ENCODE results near the gene CAMK2D.

Gene CAMK2D

DNA sequence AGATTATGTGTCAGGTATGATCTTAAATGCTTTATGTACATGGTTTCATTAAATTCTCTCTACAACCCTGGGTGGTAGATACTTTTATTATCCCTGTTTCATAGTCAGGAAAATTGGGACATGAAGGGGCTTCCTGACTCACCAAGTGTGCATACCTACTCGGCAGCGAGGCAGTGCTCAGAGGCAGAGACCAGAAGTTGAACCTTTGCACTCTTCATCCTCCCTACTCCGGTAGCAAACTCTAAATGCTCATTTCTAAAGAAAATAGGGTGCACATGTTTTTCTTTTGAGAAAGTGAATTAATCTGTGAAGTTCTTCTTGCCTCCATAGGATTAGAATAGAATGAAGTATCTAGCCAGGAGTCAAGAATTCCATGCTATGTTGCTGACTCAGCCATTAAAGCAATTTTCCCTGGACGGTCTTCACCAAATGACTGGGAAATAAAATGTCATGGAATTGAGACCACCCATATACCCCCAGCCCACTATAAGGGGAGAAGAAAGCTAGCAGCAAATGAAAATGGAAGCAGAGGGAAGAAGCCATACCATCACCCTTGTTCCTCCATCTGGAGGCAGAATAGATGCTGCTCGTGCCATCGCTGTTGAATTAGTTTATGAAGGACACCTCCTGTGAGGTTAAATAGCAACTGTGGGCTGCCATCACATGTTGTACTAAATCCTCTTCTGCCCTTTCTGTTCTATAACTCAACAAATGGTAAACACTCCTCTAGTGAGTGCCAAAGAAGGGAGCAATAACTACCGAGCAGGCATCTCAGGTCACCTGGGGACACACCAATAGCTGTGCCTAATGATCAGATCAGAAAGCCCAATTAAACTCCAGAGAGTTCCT, 355.4 kb downstream of the CAMK2D start:
- TF ChIP-seq, protein P1, sequence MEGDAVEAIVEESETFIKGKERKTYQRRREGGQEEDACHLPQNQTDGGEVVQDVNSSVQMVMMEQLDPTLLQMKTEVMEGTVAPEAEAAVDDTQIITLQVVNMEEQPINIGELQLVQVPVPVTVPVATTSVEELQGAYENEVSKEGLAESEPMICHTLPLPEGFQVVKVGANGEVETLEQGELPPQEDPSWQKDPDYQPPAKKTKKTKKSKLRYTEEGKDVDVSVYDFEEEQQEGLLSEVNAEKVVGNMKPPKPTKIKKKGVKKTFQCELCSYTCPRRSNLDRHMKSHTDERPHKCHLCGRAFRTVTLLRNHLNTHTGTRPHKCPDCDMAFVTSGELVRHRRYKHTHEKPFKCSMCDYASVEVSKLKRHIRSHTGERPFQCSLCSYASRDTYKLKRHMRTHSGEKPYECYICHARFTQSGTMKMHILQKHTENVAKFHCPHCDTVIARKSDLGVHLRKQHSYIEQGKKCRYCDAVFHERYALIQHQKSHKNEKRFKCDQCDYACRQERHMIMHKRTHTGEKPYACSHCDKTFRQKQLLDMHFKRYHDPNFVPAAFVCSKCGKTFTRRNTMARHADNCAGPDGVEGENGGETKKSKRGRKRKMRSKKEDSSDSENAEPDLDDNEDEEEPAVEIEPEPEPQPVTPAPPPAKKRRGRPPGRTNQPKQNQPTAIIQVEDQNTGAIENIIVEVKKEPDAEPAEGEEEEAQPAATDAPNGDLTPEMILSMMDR (IDR thresholded peaks at IDR 0.05; ENCODE audit: low read length) = no peak
- TF ChIP-seq EZH2 (optimal IDR thresholded peaks at IDR 0.05; ENCODE audit: low read depth, low read length) (no peak), EZH2phosphoT487 (IDR thresholded peaks at IDR 0.05; ENCODE audit: low read length) (no peak)
- Histone ChIP-seq H3K9me2 (replicated peaks; ENCODE audit: insufficient read depth, low read length) (no peaks in the 10 kb centered on the region), H3K36me3 (replicated peaks; ENCODE audit: insufficient read depth, low read length) (no peaks in the 10 kb centered on the region), H3K4me2 (ENCODE audit: low read depth, low read length) (no peak overlapping the region), H3K27ac (ENCODE audit: low read length) (no peak overlapping the region), H2AFZ (ENCODE audit: low read length) (no peak overlapping the region), H3K27me3 (replicated peaks; ENCODE audit: insufficient read depth, low read length) (no peaks in the 10 kb centered on the region), H3K4me1 (ENCODE audit: low read length) (peaks cover 8% of the 10 kb centered on the region), H3K4me3 (ENCODE audit: low read length) (no peak overlapping the region), H3F3A (ENCODE audit: insufficient read depth, low read length) (no peaks in the 10 kb centered on the region), H3K9ac (ENCODE audit: low read length) (no peak overlapping the region), H4K20me1 (ENCODE audit: insufficient read depth, low read length) (no peaks in the 10 kb centered on the region), H3K9me3 (replicated peaks; ENCODE audit: insufficient read depth, low read length) (no peaks in the 10 kb centered on the region), H3K79me2 (ENCODE audit: low read length) (no peaks in the 10 kb centered on the region)
- no peak for DNase-seq

DNA sequence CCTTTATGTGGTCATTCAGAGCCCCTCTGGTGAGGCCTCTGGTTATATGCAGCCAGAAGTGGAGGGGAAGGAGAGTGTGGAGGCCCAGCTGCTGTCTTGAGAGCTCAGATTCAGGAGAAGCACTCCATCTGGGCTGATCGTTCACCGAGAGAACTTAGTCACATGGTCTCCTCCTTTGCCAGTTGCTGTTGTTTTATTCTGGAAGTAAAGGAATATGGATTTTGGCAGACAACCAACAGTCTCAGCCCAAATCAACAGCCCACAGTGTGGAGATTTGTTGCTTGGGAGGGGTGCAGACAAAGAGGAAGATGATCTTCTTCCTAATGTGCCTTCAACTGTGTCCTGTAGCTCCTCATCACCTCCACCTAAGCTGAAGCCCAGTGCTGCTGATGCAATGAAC, 356.7 kb downstream of the CAMK2D start:
- no peaks in the 10 kb centered on the region for H3K9me2 ChIP-seq (replicated peaks; ENCODE audit: insufficient read depth, low read length)
- no peaks in the 10 kb centered on the region for H4K20me1 ChIP-seq (ENCODE audit: insufficient read depth, low read length)
- no peaks in the 10 kb centered on the region for H3K27me3 ChIP-seq (replicated peaks; ENCODE audit: insufficient read depth, low read length)
- H3K4me1 ChIP-seq (ENCODE audit: low read length) = no peaks in the 10 kb centered on the region
- H3F3A ChIP-seq (ENCODE audit: insufficient read depth, low read length) = no peaks in the 10 kb centered on the region
- no peak overlapping the region for H3K27ac ChIP-seq (ENCODE audit: low read length)
- no peak overlapping the region for H3K9ac ChIP-seq (ENCODE audit: low read length)
- no peak overlapping the region for H2AFZ ChIP-seq (ENCODE audit: low read length)
- H3K36me3 ChIP-seq (replicated peaks; ENCODE audit: insufficient read depth, low read length) = no peaks in the 10 kb centered on the region
- no peak overlapping the region for H3K4me2 ChIP-seq (ENCODE audit: low read depth, low read length)
- H3K79me2 ChIP-seq (ENCODE audit: low read length) = no peaks in the 10 kb centered on the region
- no peak for DNase-seq
- no peaks in the 10 kb centered on the region for H3K9me3 ChIP-seq (replicated peaks; ENCODE audit: insufficient read depth, low read length)
- no peak for TF ChIP-seq EZH2 (optimal IDR thresholded peaks at IDR 0.05; ENCODE audit: low read depth, low read length)
- TF ChIP-seq EZH2phosphoT487 (IDR thresholded peaks at IDR 0.05; ENCODE audit: low read length) = no peak
- TF ChIP-seq, protein P1 (IDR thresholded peaks at IDR 0.05; ENCODE audit: low read length) = no peak
- H3K4me3 ChIP-seq (ENCODE audit: low read length) = no peak overlapping the region

DNA sequence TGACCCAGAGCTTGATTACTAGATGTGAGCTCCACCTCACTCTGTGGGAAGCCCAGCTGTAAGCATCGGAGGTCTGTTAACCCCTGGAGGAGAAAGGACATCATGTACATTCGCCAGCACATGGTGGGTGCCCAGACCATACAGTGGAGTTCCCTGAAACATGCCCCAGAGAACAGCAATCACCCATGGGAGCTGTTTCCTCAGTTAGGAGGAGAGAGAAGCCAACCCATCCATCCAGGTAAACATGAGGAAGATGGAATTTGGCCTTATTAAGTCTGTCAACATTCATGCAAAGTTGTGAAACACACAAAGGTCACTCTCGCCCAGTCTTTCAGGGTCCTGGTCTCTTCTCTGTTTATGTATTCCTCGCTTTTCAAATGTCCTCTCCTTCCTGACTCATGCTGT, 357.4 kb downstream of the CAMK2D start:
- Histone ChIP-seq H3K9ac (ENCODE audit: low read length) (no peak overlapping the region), H3K79me2 (ENCODE audit: low read length) (no peaks in the 10 kb centered on the region), H3K27me3 (replicated peaks; ENCODE audit: insufficient read depth, low read length) (no peaks in the 10 kb centered on the region), H3K4me1 (ENCODE audit: low read length) (no peaks in the 10 kb centered on the region), H3K9me2 (replicated peaks; ENCODE audit: insufficient read depth, low read length) (no peaks in the 10 kb centered on the region), H3F3A (ENCODE audit: insufficient read depth, low read length) (no peaks in the 10 kb centered on the region), H3K9me3 (replicated peaks; ENCODE audit: insufficient read depth, low read length) (no peaks in the 10 kb centered on the region), H3K36me3 (replicated peaks; ENCODE audit: insufficient read depth, low read length) (no peaks in the 10 kb centered on the region), H2AFZ (ENCODE audit: low read length) (no peak overlapping the region), H3K27ac (ENCODE audit: low read length) (no peak overlapping the region), H3K4me3 (ENCODE audit: low read length) (no peak overlapping the region), H4K20me1 (ENCODE audit: insufficient read depth, low read length) (no peaks in the 10 kb centered on the region), H3K4me2 (ENCODE audit: low read depth, low read length) (no peak overlapping the region)
- no peak for DNase-seq
- TF ChIP-seq EZH2phosphoT487 (IDR thresholded peaks at IDR 0.05; ENCODE audit: low read length) (no peak), EZH2 (optimal IDR thresholded peaks at IDR 0.05; ENCODE audit: low read depth, low read length) (no peak)
- TF ChIP-seq, protein P1 (IDR thresholded peaks at IDR 0.05; ENCODE audit: low read length) = no peak
